Measurements from ENCODE around the gene CRB1.

- TF ChIP-seq POLR2A (IDR thresholded peaks at IDR 0.05) (no peak), CTCF (IDR thresholded peaks at IDR 0.05) (no peak)
Observed at GRCh38 chr1:197393772-197394171, 125.7 kb downstream of the CRB1 start.
